Measurements from ENCODE around the gene HGS. TPM values are rescaled to one million over a fixed set of nuclear protein-coding genes. Genes with fewer than 3 reads are reported as not detected.

HGS gene
- total and polyA plus RNA-seq, 2 donors (not counting 3 experiments of a cell fraction or from before 2014, with no cell fraction given), result 166 to 191 TPM

DNA sequence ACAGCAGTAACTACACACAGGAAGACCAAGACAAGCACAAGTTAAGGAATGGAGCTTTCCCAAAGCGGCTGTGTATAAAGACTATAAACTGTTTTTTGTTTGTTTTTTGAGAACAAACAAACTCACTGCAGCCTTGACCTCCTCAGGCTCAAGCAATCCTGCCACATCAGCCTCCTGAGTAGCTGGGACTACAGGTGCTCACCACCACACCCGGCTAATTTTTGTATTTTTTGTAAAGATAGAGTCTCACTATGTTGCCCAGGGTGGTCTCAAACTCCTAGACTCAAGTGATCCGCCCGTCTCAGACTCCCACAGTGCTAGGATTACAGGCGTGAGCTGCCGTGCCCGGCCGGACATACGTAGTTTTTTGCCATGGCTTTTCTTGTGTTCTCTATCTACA lies 23.4 kb upstream of the HGS start:
- peaks cover 13% of the 10 kb centered on the region for H3K4me1 ChIP-seq (ENCODE audit: control insufficient read depth, extremely low read depth, insufficient read depth, low read length)
- no peak for DNase-seq (ENCODE audit: low read depth, low spot score)
- no peaks in the 10 kb centered on the region for H3K27me3 ChIP-seq (ENCODE audit: control insufficient read depth in 2 of 2, insufficient read depth in 2 of 2, low read length in 2 of 2)
- ChIA-PET CTCF (no interaction called here), POLR2A (no interaction called here)
- H4K20me1 ChIP-seq (replicated peaks; ENCODE audit: control insufficient read depth, extremely low read depth, insufficient read depth, low read length), result no peaks in the 10 kb centered on the region
- no peak overlapping the region for H3K4me3 ChIP-seq (replicated peaks in 1 of 3; ENCODE audit: insufficient read depth in 1 of 3, low read depth in 1 of 3, low read length in 3 of 3)
- no peak overlapping the region for H3K9ac ChIP-seq (replicated peaks; ENCODE audit: extremely low read depth, insufficient read depth, low read length)
- FAIRE-seq, result no peak
- H3K79me2 ChIP-seq (ENCODE audit: control insufficient read depth, insufficient read depth, low read length), result peaks cover 5% of the 10 kb centered on the region
- H3K9me3 ChIP-seq (replicated peaks; ENCODE audit: control insufficient read depth, insufficient read depth, low read length), result no peaks in the 10 kb centered on the region
- H3K9me1 ChIP-seq (replicated peaks; ENCODE audit: control insufficient read depth, extremely low read depth, insufficient read depth, low read length), result no peaks in the 10 kb centered on the region
- no TSS peak for BruUV-seq (replicated peaks)
- no peak overlapping the region for H3K27ac ChIP-seq (ENCODE audit: insufficient read depth, low read depth, low read length)
- H3K4me2 ChIP-seq (ENCODE audit: insufficient read depth, low read length), result no peak overlapping the region
- H3K36me3 ChIP-seq (ENCODE audit: control insufficient read depth in 2 of 2, extremely low read depth in 1 of 2, insufficient read depth in 2 of 2, low read length in 2 of 2), result peaks cover 0 to 3% of the 10 kb centered on the region in 2 experiments
- intact Hi-C loops (cut with micrococcal nuclease), result no loop called here
- TF ChIP-seq MYC (IDR thresholded peaks at IDR 0.05; ENCODE audit: low read depth, low read length), result no peak
- TF ChIP-seq JUN (IDR thresholded peaks at IDR 0.05; ENCODE audit: borderline replicate concordance, insufficient read depth, insufficient read length, low read depth), result no peak
- no peak for TF ChIP-seq EZH2 (IDR thresholded peaks at IDR 0.05; ENCODE audit: borderline replicate concordance, low read depth, low read length, severe bottlenecking)
- no peak for TF ChIP-seq GATA2 (IDR thresholded peaks at IDR 0.05; ENCODE audit: insufficient read depth, insufficient read length, low read depth, low read length)
- TF ChIP-seq, protein P1, sequence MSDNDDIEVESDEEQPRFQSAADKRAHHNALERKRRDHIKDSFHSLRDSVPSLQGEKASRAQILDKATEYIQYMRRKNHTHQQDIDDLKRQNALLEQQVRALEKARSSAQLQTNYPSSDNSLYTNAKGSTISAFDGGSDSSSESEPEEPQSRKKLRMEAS (IDR thresholded peaks at IDR 0.05; ENCODE audit: insufficient read depth, insufficient read length), result no peak
- TF ChIP-seq FOS (IDR thresholded peaks at IDR 0.05; ENCODE audit: borderline replicate concordance, insufficient read depth, low read length), result no peak
- TF ChIP-seq, protein P2, sequence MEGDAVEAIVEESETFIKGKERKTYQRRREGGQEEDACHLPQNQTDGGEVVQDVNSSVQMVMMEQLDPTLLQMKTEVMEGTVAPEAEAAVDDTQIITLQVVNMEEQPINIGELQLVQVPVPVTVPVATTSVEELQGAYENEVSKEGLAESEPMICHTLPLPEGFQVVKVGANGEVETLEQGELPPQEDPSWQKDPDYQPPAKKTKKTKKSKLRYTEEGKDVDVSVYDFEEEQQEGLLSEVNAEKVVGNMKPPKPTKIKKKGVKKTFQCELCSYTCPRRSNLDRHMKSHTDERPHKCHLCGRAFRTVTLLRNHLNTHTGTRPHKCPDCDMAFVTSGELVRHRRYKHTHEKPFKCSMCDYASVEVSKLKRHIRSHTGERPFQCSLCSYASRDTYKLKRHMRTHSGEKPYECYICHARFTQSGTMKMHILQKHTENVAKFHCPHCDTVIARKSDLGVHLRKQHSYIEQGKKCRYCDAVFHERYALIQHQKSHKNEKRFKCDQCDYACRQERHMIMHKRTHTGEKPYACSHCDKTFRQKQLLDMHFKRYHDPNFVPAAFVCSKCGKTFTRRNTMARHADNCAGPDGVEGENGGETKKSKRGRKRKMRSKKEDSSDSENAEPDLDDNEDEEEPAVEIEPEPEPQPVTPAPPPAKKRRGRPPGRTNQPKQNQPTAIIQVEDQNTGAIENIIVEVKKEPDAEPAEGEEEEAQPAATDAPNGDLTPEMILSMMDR (IDR thresholded peaks at IDR 0.05; ENCODE audit: extremely low read depth in 1 of 2, insufficient read depth in 1 of 2, low read depth in 1 of 2, low read length in 2 of 2), result no peak
- no peak for TF ChIP-seq POLR2A (IDR thresholded peaks at IDR 0.05; ENCODE audit: low read depth, low read length)
- TF ChIP-seq POLR2AphosphoS5 (IDR thresholded peaks at IDR 0.05; ENCODE audit: insufficient read depth, low read depth, low read length), result no peak
- no peak overlapping the region for H2AFZ ChIP-seq (ENCODE audit: low read depth, low read length)
- dilution Hi-C loops (cut with MboI; ENCODE audit: extremely low pct_ligation_motif_present, low sequenced_read_pairs), result no loop called here

All from endothelial cell of umbilical vein (primary cell).